ENCODE results near the gene HRNR.

GRCh38 chr1:152225678-152226077, 1.7 kb upstream of the HRNR start:
- TF ChIP-seq POLR2AphosphoS5 (IDR thresholded peaks at IDR 0.05) = no peak
- TF ChIP-seq EZH2 (IDR thresholded peaks at IDR 0.05; ENCODE audit: borderline replicate concordance, insufficient read depth, low read length, poor library complexity, severe bottlenecking) = no peak
- no peak for TF ChIP-seq CTCF (IDR thresholded peaks at IDR 0.05; ENCODE audit: poor library complexity, severe bottlenecking)
- no peak for TF ChIP-seq MXI1 (conservative IDR thresholded peaks at IDR 0.05; ENCODE audit: poor library complexity, severe bottlenecking)

All from neural cell (in vitro differentiated cells).